HG03558 (cell line): ENCODE data around the gene PCLO.

Source experiments
- ATAC-seq: cut with Tn5 transposase; IDR thresholded peaks from one replicate; pipeline ENCODE4 v1.9.1; 2021; ENCODE audit warnings: moderate number of reproducible peaks; ENCODE audit not compliant: unreplicated experiment; ENCODE audit errors: extremely low read depth

Gene PCLO, protein sequence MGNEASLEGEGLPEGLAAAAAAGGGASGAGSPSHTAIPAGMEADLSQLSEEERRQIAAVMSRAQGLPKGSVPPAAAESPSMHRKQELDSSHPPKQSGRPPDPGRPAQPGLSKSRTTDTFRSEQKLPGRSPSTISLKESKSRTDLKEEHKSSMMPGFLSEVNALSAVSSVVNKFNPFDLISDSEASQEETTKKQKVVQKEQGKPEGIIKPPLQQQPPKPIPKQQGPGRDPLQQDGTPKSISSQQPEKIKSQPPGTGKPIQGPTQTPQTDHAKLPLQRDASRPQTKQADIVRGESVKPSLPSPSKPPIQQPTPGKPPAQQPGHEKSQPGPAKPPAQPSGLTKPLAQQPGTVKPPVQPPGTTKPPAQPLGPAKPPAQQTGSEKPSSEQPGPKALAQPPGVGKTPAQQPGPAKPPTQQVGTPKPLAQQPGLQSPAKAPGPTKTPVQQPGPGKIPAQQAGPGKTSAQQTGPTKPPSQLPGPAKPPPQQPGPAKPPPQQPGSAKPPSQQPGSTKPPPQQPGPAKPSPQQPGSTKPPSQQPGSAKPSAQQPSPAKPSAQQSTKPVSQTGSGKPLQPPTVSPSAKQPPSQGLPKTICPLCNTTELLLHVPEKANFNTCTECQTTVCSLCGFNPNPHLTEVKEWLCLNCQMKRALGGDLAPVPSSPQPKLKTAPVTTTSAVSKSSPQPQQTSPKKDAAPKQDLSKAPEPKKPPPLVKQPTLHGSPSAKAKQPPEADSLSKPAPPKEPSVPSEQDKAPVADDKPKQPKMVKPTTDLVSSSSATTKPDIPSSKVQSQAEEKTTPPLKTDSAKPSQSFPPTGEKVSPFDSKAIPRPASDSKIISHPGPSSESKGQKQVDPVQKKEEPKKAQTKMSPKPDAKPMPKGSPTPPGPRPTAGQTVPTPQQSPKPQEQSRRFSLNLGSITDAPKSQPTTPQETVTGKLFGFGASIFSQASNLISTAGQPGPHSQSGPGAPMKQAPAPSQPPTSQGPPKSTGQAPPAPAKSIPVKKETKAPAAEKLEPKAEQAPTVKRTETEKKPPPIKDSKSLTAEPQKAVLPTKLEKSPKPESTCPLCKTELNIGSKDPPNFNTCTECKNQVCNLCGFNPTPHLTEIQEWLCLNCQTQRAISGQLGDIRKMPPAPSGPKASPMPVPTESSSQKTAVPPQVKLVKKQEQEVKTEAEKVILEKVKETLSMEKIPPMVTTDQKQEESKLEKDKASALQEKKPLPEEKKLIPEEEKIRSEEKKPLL (N-terminal part only)

DNA sequence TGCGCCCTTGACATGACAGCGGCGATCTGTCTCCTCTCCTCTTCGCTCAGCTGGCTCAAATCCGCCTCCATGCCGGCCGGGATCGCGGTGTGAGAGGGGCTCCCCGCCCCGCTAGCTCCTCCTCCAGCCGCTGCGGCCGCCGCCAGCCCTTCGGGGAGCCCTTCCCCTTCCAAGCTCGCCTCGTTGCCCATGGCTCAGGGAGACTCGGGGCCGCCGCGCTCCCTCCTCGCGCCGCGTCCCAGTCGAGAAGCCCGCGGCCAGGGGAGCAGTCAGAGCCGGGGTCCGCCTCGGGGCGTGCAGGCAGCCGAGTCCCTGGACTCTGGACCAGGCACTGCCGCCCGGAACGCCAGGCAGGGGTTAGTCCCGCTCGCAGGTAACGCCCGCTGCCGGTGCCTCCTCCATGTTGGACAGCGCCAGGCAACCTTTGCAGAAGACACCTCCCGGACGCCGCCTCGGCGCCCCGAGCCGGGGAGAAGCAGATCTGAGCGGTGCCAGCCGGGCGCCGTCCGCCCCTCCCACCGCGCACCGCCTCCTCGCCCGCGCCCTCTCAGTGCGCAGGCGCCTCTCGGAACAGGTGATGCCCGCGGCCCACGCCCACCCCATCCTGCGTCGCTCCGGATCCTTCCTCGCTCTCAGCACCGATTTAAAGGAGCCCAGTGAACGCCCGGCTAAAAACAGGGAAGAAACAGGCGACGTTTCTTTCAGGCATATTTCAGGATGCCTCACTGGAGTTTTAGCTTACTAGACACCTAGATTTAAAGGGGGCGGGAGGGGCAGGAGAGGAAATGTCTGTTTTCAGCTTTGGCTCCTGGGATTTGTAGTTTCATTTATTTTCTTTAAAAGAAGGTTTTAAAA is at the start of gene PCLO:
PCLO (minus strand) TSS at position 483 of the 855 bp plus-strand sequence; CDS start at position 191, 292 bp downstream.
- peak; percentile 74 for ATAC-seq

DNA sequence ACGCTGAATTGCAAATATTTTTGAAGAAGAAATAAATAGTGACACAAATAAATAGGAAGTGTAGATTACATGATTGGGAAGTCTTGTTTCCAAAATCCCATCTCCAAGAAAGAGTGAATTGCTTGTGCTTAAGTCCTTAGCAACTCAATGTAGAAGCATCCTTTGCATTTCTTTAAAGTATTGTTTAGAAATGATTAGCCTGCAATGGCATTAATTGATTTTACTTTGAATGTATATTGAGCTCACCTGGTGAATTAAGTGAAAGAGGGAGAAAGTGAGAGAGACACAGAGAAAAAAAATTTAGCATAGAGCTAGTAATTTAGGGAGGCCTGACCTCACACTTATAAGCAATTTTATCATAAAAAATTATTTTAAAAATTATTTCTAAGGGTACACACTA is 49.0 kb upstream of the PCLO start:
- no peak for ATAC-seq

DNA sequence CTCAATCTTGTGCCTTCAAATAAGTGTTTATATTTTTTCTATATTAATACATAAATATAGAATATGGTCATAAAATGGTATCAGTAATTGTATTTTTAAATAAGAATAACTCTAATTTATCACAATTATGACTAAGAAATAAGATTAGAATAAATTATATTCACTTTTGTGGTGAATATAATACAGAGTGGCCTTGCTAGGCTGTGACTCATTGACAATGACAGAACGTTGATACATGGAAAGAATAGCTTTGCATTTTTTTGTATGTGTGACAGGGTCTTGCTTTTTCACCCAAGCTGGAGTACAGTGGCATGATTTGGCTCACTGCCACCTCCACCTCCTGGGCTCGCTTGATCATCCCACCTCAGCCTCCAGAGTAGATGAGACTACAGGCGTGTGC is 47.8 kb upstream of the PCLO start:
- ATAC-seq = no peak

DNA sequence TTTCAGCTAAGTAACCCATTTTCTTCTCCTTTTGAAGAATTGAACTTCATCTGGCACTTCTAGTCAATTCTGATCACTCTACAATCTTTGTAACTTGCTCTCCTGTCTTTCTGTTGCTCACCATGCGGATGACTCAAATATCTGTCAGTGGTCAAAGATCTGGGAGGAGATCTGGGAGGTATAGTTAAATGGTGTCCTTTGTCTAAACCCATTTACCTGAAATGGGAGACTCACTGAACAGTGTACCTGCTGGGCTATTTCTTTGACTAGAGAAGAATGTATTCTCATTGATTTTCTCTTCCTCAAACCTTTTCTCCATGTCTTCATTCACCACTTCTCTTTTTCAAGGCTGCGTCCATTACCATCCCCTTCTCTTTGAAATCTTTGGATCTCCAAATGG is 42.0 kb upstream of the PCLO start:
- ATAC-seq = no peak

DNA sequence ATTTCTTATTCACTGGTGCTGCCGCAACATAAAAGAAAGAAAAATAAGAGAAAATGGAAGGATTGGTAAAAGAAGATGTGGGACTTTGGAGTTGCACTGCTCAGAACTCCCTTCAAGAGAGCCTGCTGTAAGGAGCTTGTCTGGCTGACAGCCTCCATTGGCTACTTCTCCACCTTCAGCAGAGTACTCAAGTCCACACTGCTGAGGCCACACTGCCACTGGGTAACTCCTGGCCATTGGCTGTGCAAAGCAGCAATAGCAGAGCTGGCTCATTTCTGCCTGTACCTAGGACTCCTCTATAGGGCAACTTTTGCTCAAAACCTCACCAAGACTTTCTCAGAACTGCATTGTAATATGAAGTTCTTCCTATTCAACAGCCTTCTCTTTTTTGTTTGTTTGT is 38.7 kb upstream of the PCLO start:
- no peak for ATAC-seq

DNA sequence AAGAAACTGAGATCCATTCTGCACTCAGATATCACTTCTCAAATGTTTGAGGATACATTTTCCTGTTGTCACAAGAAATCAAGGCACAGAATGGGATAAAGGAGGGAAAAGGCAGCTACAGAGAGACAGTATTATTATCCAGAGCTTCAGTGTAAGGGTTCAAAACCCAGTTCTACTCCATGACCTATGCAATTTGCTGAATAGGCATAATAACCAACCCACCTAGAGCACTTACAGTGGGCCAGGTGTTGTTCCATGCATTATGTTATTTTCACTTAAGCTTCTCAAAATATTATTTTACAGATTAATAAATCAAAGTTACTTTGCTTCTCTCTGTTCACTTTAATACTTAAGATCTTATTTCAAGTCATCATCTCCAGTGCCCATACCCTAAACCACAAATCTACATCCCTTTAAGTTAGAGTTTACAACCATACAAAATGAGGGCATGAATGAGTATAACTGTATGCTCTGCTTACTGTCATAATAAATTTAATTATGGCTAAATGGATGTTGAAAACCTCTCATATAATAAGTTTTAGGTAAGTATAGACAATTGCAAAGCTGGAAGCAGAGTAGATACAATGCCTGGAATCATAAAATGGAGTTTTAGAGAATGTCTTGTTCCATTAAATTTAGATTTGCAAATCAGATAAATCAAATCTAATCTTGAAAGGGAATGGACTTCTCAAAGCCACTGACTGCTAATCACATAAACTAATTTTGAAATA is 28.1 kb upstream of the PCLO start:
- ATAC-seq = no peak

DNA sequence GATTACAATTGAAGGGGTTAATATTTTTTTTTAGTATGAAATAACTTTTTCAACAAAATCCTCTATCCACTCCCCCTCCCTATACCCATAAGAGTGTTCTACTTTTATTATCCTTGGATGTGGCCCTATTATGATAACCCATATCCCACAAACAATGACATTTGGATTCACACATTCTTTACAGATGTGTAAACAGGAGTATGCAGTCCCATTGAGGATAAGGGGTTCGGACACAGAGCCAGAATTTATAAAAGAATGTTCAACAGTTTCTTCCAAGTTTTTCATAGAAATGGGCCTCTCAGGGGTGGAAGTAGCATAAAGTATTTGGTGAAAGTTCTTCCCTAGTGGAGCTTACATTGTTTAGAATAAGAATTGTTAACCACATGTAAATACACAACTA is 16.1 kb upstream of the PCLO start:
- ATAC-seq = no peak

DNA sequence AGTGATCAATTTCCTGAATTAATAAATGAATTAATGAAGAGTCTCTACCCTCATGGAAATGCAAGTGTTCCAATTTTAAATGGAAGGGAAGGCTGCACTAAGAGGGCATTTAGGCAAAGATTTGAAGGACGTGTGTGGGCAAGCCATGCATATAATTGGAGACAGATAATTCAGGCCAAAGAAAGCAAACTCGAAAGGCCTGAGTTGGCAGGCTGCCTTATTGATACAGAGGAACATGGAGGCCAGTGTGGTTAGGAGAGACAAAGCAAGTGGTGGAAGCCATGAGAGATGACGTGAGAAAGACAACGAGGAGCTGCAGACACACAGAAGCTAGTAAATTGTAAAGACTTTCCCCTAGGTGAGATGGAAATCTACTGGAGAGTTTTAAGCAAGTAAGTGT is 15.4 kb upstream of the PCLO start:
- no peak for ATAC-seq

DNA sequence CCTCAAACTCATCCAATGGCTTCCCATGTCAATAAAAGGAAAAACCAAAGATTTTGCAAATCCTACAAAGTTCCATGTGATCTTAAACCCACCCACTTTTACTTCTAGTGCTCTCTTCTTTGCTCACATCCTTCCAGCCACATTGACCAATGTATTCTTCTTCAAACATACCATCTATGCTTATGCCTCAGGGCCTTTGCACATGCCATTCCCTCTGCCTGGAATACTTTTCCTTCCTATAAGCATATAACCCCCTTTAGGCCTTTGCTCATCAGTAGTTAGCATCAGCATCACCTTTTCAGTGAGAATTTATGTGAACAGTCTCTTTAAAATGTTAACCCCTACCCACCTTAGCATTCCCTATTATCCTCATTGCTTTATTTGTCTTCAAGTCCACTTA is 11.0 kb upstream of the PCLO start:
- no peak for ATAC-seq

DNA sequence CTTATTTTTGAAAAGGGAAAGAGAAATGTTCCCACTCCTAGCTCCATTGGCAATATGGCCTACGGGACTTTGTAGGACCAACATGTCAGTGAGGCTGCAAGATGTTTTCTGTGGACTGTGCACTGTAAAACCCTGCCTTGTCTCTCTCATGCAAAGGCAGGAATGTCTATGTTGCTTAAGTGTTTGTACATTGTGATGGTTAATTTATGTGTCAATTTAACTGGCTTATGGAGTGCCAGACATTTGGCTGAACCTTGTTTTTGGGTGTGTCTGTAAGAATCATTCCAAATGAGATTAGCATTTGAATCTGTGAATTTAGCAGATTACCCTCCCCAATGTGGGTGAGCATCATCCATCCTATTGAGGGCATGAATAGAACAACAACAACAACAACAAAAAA is 4.1 kb upstream of the PCLO start:
- no peak for ATAC-seq

DNA sequence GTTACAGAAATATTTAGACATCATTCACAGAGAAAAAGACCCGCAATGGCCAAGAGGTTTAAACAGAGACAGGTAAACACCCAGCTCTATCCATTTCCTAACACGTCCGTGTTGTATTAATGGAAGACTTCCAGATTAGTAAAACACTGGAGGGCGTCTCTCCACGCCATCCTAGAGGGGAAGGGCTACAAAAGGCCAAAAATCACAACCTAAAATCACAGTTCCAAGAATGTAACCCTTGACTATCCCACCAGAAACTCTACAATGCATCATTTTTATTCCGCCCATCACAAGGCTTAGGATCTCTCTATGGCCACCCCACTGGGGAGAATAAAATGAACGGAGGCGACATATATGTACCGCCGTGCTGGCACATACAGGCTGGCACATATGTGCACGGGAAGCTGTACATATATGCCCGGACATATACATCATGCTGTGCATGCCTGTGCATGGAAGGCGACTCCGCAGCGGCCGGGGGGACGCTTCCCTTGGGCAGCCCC is 734 bp downstream of the PCLO start:
- no peak for ATAC-seq

DNA sequence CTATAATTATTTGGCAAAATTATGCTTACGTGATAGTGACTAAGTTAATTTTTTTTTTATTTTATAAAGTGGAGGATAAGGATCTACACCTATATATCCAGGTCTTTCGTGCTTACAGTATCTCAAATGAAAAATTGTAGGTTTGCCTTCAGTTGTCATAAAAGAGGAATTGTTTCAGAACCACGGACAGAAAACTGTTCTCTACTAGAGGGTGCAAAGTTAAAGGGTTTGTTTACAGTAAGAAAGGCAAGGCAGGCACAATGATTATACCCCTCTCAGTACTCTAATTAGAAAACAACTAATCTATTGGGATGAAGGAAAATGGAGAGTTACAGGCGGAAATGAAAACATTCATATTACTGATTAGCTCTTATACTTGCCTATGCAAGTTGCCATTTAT is 1.5 kb downstream of the PCLO start:
- ATAC-seq = no peak

DNA sequence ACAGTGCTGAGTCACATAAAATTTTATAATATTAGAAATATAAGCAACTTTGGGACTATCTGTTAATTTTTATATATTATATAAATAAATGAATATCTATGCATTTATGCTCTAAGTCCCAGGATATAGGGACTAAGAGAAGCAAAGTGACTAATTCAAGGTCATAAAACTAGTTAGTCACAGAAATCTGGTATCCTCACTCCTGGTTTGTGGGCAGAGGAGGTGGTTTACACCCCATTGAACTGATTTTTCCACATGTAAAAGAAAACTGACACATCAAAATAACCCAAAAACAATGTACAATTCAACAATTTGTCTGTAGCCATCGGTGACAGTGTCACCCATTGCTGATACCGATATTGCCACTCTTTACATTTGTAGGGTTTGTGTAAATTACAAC is 3.0 kb downstream of the PCLO start:
- no peak for ATAC-seq

DNA sequence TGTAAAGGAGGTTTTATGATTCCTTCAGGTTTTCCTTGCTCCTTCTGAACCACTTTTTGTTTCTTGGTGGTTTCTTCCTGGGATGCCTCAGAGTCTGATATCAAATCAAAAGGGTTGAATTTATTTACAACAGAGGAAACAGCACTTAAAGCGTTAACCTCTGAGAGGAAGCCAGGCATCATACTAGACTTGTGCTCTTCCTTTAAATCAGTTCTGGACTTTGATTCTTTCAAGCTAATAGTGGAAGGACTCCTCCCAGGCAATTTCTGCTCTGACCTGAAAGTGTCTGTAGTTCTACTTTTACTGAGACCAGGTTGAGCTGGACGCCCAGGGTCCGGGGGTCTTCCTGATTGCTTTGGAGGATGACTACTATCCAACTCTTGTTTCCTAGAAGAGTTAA is 6.7 kb downstream of the PCLO start:
- ATAC-seq = no peak

DNA sequence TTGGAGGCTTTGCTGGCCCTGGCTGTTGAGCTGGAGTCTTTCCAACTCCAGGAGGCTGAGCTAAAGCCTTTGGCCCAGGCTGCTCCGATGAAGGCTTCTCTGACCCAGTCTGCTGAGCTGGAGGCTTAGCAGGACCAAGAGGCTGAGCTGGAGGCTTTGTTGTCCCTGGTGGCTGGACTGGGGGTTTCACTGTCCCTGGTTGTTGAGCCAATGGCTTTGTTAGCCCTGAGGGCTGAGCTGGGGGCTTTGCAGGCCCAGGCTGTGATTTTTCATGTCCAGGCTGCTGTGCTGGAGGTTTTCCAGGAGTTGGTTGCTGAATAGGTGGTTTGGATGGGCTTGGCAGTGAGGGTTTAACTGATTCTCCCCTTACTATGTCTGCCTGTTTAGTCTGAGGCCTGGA is 7.3 kb downstream of the PCLO start:
- ATAC-seq = no peak

DNA sequence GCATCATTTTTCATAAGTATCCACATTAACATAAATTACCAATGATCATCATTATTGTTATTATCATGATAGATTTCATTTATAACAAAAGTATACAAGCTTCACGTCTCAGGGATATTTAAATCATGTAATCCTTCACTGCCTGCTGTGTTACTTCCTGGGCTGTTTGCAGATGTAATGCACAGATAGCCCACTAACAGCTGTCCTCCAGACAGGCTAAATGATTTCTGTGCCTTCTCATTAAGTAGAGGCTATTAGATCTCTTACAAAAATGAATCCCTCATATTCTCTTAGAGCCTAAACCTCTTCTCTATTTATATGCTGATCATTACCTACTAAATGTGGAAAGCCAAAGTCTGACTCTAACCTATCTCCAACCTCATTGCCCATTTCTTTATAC is 9.3 kb downstream of the PCLO start:
- no peak for ATAC-seq

DNA sequence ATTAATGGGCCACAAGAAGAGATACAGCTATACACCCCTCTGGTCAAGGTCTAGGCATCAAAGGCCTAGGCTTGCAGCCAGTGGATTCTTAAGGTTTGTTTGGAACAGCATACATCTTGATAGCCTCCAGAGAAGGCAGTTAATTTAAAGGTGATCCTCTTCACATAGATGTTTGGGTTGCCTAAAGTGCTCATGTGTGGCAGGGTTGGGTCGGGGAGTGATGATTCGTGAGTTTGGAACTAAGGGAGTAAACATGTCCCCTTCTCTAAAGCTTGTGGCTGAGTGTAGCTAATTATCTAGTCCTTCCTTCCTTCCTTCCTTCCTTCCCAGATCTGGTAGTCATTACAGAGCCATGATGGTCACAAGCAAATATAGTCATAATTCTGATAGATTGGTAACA is 12.4 kb downstream of the PCLO start:
- ATAC-seq = no peak

DNA sequence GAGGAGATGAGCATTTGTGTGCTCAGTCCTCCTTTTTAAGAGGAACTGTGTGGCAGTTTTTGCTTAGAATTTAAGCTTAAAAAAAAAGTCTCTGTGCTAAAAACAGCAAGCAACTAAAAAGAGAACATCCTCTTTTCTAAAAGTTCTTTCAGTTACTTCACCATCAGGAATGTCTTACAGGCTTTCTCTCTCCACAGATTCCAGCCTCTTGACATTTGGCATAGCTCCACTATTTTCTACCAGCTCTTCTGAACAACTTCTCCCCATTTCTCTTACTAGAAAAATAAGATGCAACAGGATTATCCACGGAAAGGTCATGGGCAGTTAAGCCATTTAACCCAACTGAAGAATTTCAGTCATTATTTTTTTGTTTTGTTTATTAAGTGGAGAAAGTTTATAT is 13.2 kb downstream of the PCLO start:
- ATAC-seq = no peak

DNA sequence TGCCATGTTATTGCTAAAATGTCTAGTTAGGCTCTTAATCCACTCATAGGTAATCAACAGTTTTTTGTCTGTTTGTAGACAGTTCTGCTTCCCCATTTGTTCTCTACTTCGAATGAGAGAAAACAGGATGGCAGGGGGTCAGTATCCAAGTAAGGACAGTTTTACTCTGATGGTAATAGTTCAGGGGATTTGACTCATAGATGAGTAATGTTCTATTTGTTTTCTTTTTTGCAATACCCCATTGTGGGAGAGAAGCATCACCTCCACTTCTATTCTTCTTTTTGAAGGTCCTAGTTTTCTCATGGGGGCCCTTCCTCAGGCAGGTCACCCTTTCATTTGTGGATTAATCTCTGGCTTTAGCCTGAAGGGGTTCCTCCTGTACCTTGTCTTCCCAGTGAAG is 13.9 kb downstream of the PCLO start:
- no peak for ATAC-seq
